K562 (cell line): Measurements from ENCODE around the gene PICK1. TPM values are rescaled to one million over a fixed set of nuclear protein-coding genes. Genes with fewer than 3 reads are reported as not detected.

Experiments used
- ATAC-seq: fragments of 200-7000 bp; cut with Tn5 transposase; 3 replicates; pipeline ENCODE4 v1.9.1; 2020; ENCODE audit warnings: moderate library complexity
- BruUV-seq: library from RNA; stranded (reverse); fragments of 400-500 nt; replicated peaks from 2 replicates; lab custom pipeline; 2021; lab: Mats Ljungman, UMichigan
- CTCF ChIA-PET: fragments of 300-600 bp; formaldehyde crosslinking; extraction: SDS; loops from one replicate; lab custom pipeline; 2021; ENCODE audit warnings: low intra/inter-chr PET ratio; lab: Yijun Ruan, JAX
- POLR2A ChIA-PET: fragments of 300-600, 350-650 bp; sonication (Branson Sonifier 250); formaldehyde crosslinking; extraction: SDS; loops from one replicate; lab custom pipeline; 2021; ENCODE audit warnings: antibody characterized with exemption, inconsistent platforms; lab: Yijun Ruan, JAX
- DNase-seq, 4 experiments: peaks; one replicate each; pipeline versions ENCODE4 v3.0.0 to v3.0.0-alpha.2; 2011 to 2018; ENCODE audit warnings: low spot score in 3 of 4, mixed read lengths in 3 of 4; ENCODE audit errors: extremely low read depth in 1 of 4
- FAIRE-seq: peaks from 2 replicates; lab custom pipeline; 2011; peaks lifted over from hg19 to GRCh38; lab: Jason Lieb, UNC
- H2AFZ ChIP-seq: 2 replicates; pipeline ENCODE4 v1.6.0; 2011; ENCODE audit warnings: low read depth, low read length, control low read depth, inconsistent platforms
- H3K27ac ChIP-seq: fragments of 200-600 bp; 3 replicates; pipeline ENCODE4 v1.8.0; 2011; ENCODE audit warnings: low read depth, mild to moderate bottlenecking, control low read depth, inconsistent platforms, low read length, moderate library complexity, mixed read lengths; ENCODE audit errors: extremely low read depth
- H3K27me3 ChIP-seq, 2 experiments: fragments of 300-600 bp in 1 of 2; 2 replicates in 1 of 2; 3 replicates in 1 of 2; pipeline versions ENCODE4 v1.6.0 to v1.8.0; 2011; ENCODE audit warnings: inconsistent platforms in 2 of 2, low read length in 2 of 2, mild to moderate bottlenecking in 1 of 2, mixed read lengths in 1 of 2, moderate library complexity in 1 of 2; ENCODE audit not compliant: control insufficient read depth in 2 of 2, insufficient read depth in 2 of 2
- H3K36me3 ChIP-seq: fragments of 300-600 bp; 3 replicates; pipeline ENCODE4 v1.8.0; 2011; ENCODE audit warnings: mild to moderate bottlenecking, low read length, inconsistent platforms; ENCODE audit not compliant: control insufficient read depth, insufficient read depth
- H3K4me1 ChIP-seq, 2 experiments: fragments of 200-600 bp in 1 of 2; replicated peaks in 1 of 2; 2 replicates in 1 of 2; 3 replicates in 1 of 2; pipeline versions ENCODE4 v1.5.1 to v1.8.0; 2011; ENCODE audit warnings: inconsistent platforms in 2 of 2, low read length in 2 of 2, mild to moderate bottlenecking in 1 of 2, mixed read lengths in 1 of 2, moderate library complexity in 1 of 2; ENCODE audit not compliant: control insufficient read depth in 2 of 2, insufficient read depth in 2 of 2
- H3K4me2 ChIP-seq: 2 replicates; pipeline ENCODE4 v1.6.1; 2011; ENCODE audit warnings: low read length, control low read depth, inconsistent platforms, mixed read lengths; ENCODE audit not compliant: insufficient read depth
- H3K4me3 ChIP-seq: fragments of 200-600 bp; sonication (generic), shearing (Covaris generic); 2 replicates; pipeline ENCODE4 v1.5.1; 2016; ENCODE audit warnings: control low read depth, inconsistent platforms
- H3K79me2 ChIP-seq: fragments of 200-600 bp; 3 replicates; pipeline ENCODE4 v1.8.0; 2011; ENCODE audit warnings: low read length, inconsistent platforms; ENCODE audit not compliant: control insufficient read depth, insufficient read depth
- H3K9ac ChIP-seq, 2 experiments: 2 replicates each; pipeline versions ENCODE4 v1.6.0 to v1.6.1; 2011; ENCODE audit warnings: low read depth in 2 of 2, low read length in 2 of 2, control low read depth in 1 of 2, inconsistent platforms in 1 of 2, mild to moderate bottlenecking in 1 of 2, mixed read lengths in 1 of 2; ENCODE audit not compliant: insufficient read depth in 1 of 2
- H3K9me1 ChIP-seq: one replicate; pipeline ENCODE4 v1.6.0; 2011; ENCODE audit warnings: inconsistent platforms, mild to moderate bottlenecking, low read length, moderate library complexity; ENCODE audit not compliant: control insufficient read depth, insufficient read depth
- H3K9me3 ChIP-seq: replicated peaks from 2 replicates; pipeline ENCODE4 v1.5.1; 2011; ENCODE audit warnings: low read depth, low read length, inconsistent platforms; ENCODE audit not compliant: control insufficient read depth, insufficient read depth
- H4K20me1 ChIP-seq: replicated peaks from 2 replicates; pipeline ENCODE4 v1.6.1; 2011; ENCODE audit warnings: low read length, inconsistent platforms, mixed read lengths; ENCODE audit not compliant: control insufficient read depth, insufficient read depth
- ARID3A ChIP-seq: IDR thresholded peaks from 2 replicates; pipeline ENCODE4 v1.6.1; 2012; ENCODE audit warnings: low read depth, low read length, improper control_type of control experiment, borderline replicate concordance
- ATF3 ChIP-seq, 2 experiments: fragments of 450-650 bp in 1 of 2; sonication (generic) in 1 of 2; formaldehyde crosslinking in 1 of 2; IDR thresholded peaks in 1 of 2; conservative IDR thresholded peaks in 1 of 2; 2 replicates each; pipeline versions ENCODE4 v1.6.1 to v1.8.1; 2016 to 2023; ENCODE audit warnings: mild to moderate bottlenecking in 2 of 2, moderate library complexity in 2 of 2, inconsistent platforms in 1 of 2, missing genetic modification reagents in 1 of 2
- CBX1 ChIP-seq: sonication (generic); IDR thresholded peaks from 2 replicates; pipeline ENCODE4 v1.6.1; 2016; ENCODE audit warnings: antibody characterized with exemption, low read depth, mild to moderate bottlenecking
- CREM ChIP-seq: IDR thresholded peaks from 2 replicates; pipeline ENCODE4 v1.6.1; 2014; ENCODE audit warnings: antibody characterized with exemption, low read depth
- HMG20A ChIP-seq: fragments of 450-650 bp; formaldehyde crosslinking; conservative IDR thresholded peaks from 2 replicates; pipeline ENCODE4 v1.4.0; 2020; ENCODE audit warnings: mild to moderate bottlenecking, mixed read lengths
- HNRNPH1 ChIP-seq: fragments of 200-400 bp; formaldehyde crosslinking; optimal IDR thresholded peaks from 2 replicates; pipeline ENCODE3; 2017; ENCODE audit warnings: low read depth, mild to moderate bottlenecking, low read length, moderate library complexity
- MTF1 ChIP-seq: fragments of 250-450 bp; sonication (Bioruptor Pico); IDR thresholded peaks from 2 replicates; pipeline ENCODE4 v1.9.0; 2021; ENCODE audit warnings: moderate library complexity, mild to moderate bottlenecking, inconsistent platforms, borderline replicate concordance
- NFE2 ChIP-seq: IDR thresholded peaks from 2 replicates; pipeline ENCODE4 v1.6.1; 2014; ENCODE audit warnings: antibody characterized with exemption, low read depth
- NFIC ChIP-seq: fragments of 450-650 bp; IDR thresholded peaks from 2 replicates; pipeline ENCODE4 v1.6.1; 2017; ENCODE audit warnings: mild to moderate bottlenecking, inconsistent platforms
- ZBTB2 ChIP-seq: fragments of 450-650 bp; IDR thresholded peaks from 2 replicates; pipeline ENCODE4 v1.6.1; 2016; ENCODE audit warnings: antibody characterized with exemption
- ZKSCAN3 ChIP-seq: fragments of 250-450 bp; sonication (Bioruptor Pico); IDR thresholded peaks from 2 replicates; pipeline ENCODE4 v1.4.0; 2020
- WGBS: fragments of 100-300 bp; shearing (Covaris generic); methylation state at CpG from one replicate; pipeline ENCODE4 v1.1.6; 2016; ENCODE audit warnings: low coverage, mixed read lengths; ENCODE audit not compliant: insufficient coverage; ENCODE audit errors: missing lambda C conversion rate; 5-methylcytosine and 5-hydroxymethylcytosine counted together
- in situ Hi-C: fragments of 300-500 bp; cut with MboI; formaldehyde crosslinking; loops from 4 replicates; pipeline ENCODE4 v1.15.0; 2018; ENCODE audit warnings: inconsistent platforms, mixed read lengths
- intact Hi-C: fragments of 100-400 bp; cut with micrococcal nuclease; formaldehyde crosslinking; loops from 2 replicates; pipeline ENCODE4 v1.14.2; 2022
- polyA plus RNA-seq, 8 experiments: library from polyadenylated mRNA; depleted of rRNA in 4 of 8; stranded (reverse) in 5 of 8; unstranded in 3 of 8; fragments of >200 nt; fragmentation: Nextera tagmentation in 2 of 8; fragmentation: Illumina TruSeq in 1 of 8; extraction: Ambion mirVana in 2 of 8; extraction: Trizol in 1 of 8; gene quantifications; 2 replicates each; pipeline versions ENCODE4 v1.2.1 to v1.2.3, GENCODE V29; 2011 to 2014; ENCODE audit warnings: inconsistent platforms in 1 of 8, missing spikeins in 1 of 8
- total RNA-seq, 7 experiments: library from RNA; depleted of rRNA in 6 of 7; stranded (reverse); fragments of >200 nt in 6 of 7; fragmentation: Illumina TruSeq in 2 of 7; extraction: Trizol in 2 of 7; gene quantifications; 2 replicates each; pipeline versions ENCODE4 v1.2.1 to v1.2.3, GENCODE V29; 2011 to 2021; ENCODE audit warnings: low replicate concordance in 1 of 7
- TF ChIP-seq, protein P1 (sequence below): fragments of 450-650 bp; formaldehyde crosslinking; IDR thresholded peaks from 2 replicates; pipeline ENCODE4 v1.4.0; 2020; ENCODE audit warnings: mild to moderate bottlenecking, moderate library complexity
- TF ChIP-seq, protein P2 (sequence below): sonication (generic); formaldehyde crosslinking; IDR thresholded peaks from 2 replicates; pipeline ENCODE4 v1.8.1; 2023; ENCODE audit warnings: mild to moderate bottlenecking, missing genetic modification reagents

PICK1 gene
- total and polyA plus RNA-seq, 9 of the 15 experiments (the other 6 are each of a cell fraction or from before 2014, with no cell fraction given), result 0.06 to 11.0 (median 7.9) TPM; not detected in 1

GRCh38 chr22:38108561-38109319, 51.5 kb downstream of the PICK1 start:
- H3K4me2 ChIP-seq, result no peak overlapping the region
- no peak for TF ChIP-seq NFIC
- TF ChIP-seq MTF1, result no peak
- no peak for TF ChIP-seq CREM
- TF ChIP-seq ZBTB2, result no peak
- no peak for TF ChIP-seq HMG20A
- TF ChIP-seq ZKSCAN3, result no peak
- no peak for TF ChIP-seq NFE2
- no peak for TF ChIP-seq CBX1
- no peak for TF ChIP-seq HNRNPH1
- no peak for TF ChIP-seq ATF3 (IDR thresholded peaks at IDR 0.05)
- TF ChIP-seq ATF3 (CRISPR knock-in tag; conservative IDR thresholded peaks at IDR 0.05), result no peak
- TF ChIP-seq, protein P1, sequence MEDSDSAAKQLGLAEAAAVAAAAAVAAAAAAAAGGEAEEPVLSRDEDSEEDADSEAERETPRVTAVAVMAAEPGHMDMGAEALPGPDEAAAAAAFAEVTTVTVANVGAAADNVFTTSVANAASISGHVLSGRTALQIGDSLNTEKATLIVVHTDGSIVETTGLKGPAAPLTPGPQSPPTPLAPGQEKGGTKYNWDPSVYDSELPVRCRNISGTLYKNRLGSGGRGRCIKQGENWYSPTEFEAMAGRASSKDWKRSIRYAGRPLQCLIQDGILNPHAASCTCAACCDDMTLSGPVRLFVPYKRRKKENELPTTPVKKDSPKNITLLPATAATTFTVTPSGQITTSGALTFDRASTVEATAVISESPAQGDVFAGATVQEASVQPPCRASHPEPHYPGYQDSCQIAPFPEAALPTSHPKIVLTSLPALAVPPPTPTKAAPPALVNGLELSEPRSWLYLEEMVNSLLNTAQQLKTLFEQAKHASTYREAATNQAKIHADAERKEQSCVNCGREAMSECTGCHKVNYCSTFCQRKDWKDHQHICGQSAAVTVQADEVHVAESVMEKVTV (CRISPR knock-in tag), result no peak
- TF ChIP-seq, protein P2, sequence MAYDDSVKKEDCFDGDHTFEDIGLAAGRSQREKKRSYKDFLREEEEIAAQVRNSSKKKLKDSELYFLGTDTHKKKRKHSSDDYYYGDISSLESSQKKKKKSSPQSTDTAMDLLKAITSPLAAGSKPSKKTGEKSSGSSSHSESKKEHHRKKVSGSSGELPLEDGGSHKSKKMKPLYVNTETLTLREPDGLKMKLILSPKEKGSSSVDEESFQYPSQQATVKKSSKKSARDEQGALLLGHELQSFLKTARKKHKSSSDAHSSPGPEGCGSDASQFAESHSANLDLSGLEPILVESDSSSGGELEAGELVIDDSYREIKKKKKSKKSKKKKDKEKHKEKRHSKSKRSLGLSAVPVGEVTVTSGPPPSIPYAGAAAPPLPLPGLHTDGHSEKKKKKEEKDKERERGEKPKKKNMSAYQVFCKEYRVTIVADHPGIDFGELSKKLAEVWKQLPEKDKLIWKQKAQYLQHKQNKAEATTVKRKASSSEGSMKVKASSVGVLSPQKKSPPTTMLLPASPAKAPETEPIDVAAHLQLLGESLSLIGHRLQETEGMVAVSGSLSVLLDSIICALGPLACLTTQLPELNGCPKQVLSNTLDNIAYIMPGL (CRISPR knock-in tag), result no peak
- TF ChIP-seq ARID3A, result no peak

More at GRCh38 chr22:38108561-38109319, 51.5 kb downstream of the PICK1 start:
- Histone ChIP-seq H3K27ac (no peak overlapping the region), H3K9me3 (no peaks in the 10 kb centered on the region), H3K9ac (no peak overlapping the region), H3K36me3 (no peaks in the 10 kb centered on the region), H3K4me3 (no peak overlapping the region), H4K20me1 (no peaks in the 10 kb centered on the region), H3K9me1 (no peaks in the 10 kb centered on the region), H3K79me2 (no peaks in the 10 kb centered on the region), H3K27me3 (no peaks in the 10 kb centered on the region), H2AFZ (no peak overlapping the region), H3K4me1 (peaks cover 0 to 23% of the 10 kb centered on the region in 2 experiments; a peak in 4 of 5 replicates)
- no peak for FAIRE-seq
- ChIA-PET CTCF (interaction anchor here (0.6 kb wide), 1 partner anchor 44 kb away, joined by 5 read pairs; no protein-coding TSS in a partner anchor), POLR2A (interaction anchor here (0.6 to 1.1 kb wide), 2 partner anchors 18 to 380 kb away, joined by 3 to 5 read pairs; no protein-coding TSS in a partner anchor)
- intact Hi-C loops, result loop anchor here (10.0 kb wide), 1 partner anchor 466 kb away; the partner anchor contains the start of gene DMC1
- no peak for DNase-seq
- 44% methylated on average over 7 of the region's 15 CpGs for WGBS
- ATAC-seq, result no peak
- in situ Hi-C loops, result loop anchor here (10.0 kb wide), 1 partner anchor 466 kb away; the partner anchor contains the start of gene DMC1
- no TSS peak for BruUV-seq
